ENCODE results near the gene YIF1B.

Gene YIF1B

GRCh38 chr19:38309615-38310278, 6.0 kb downstream of the YIF1B start:
- TF ChIP-seq CTCF (IDR thresholded peaks at IDR 0.05; ENCODE audit: low read depth, low read length, missing control alignments): no peak
- no peak overlapping the region for H3K4me3 ChIP-seq (replicated peaks; ENCODE audit: low read depth, low read length)
- DNase-seq (ENCODE audit: extremely low read depth, low read depth): no peak

GRCh38 chr19:38308926-38309614, 6.7 kb downstream of the YIF1B start:
- H3K4me3 ChIP-seq (replicated peaks; ENCODE audit: low read depth, low read length): no peak overlapping the region
- TF ChIP-seq CTCF (IDR thresholded peaks at IDR 0.05; ENCODE audit: low read depth, low read length, missing control alignments): no peak
- DNase-seq (ENCODE audit: extremely low read depth, low read depth): no peak

GRCh38 chr19:38308006-38308766, 7.6 kb downstream of the YIF1B start:
- no peak overlapping the region for H3K4me3 ChIP-seq (replicated peaks; ENCODE audit: low read depth, low read length)
- TF ChIP-seq CTCF (IDR thresholded peaks at IDR 0.05; ENCODE audit: low read depth, low read length, missing control alignments): no peak
- DNase-seq (ENCODE audit: extremely low read depth, low read depth): no peak

- TF ChIP-seq CTCF (IDR thresholded peaks at IDR 0.05; ENCODE audit: low read depth, low read length, missing control alignments): no peak
- no peak overlapping the region for H3K4me3 ChIP-seq (replicated peaks; ENCODE audit: low read depth, low read length)
- DNase-seq (ENCODE audit: extremely low read depth, low read depth): no peak
Measured at GRCh38 chr19:38307597-38307996, 8.2 kb downstream of the YIF1B start.

GRCh38 chr19:38307076-38307475, 8.7 kb downstream of the YIF1B start:
- no peak for DNase-seq (ENCODE audit: extremely low read depth, low read depth)

GRCh38 chr19:38306236-38306635, 9.5 kb downstream of the YIF1B start:
- DNase-seq (ENCODE audit: extremely low read depth, low read depth): no peak
- no peak overlapping the region for H3K4me3 ChIP-seq (replicated peaks; ENCODE audit: low read depth, low read length)
- no peak for TF ChIP-seq CTCF (IDR thresholded peaks at IDR 0.05; ENCODE audit: low read depth, low read length, missing control alignments)

More at GRCh38 chr19:38307076-38307475, 8.7 kb downstream of the YIF1B start:
- TF ChIP-seq CTCF (IDR thresholded peaks at IDR 0.05; ENCODE audit: low read depth, low read length, missing control alignments): no peak
- no peak overlapping the region for H3K4me3 ChIP-seq (replicated peaks; ENCODE audit: low read depth, low read length)
